ENCODE data around the gene SLC22A25. TPM values are rescaled to one million over a fixed set of nuclear protein-coding genes. Genes with fewer than 3 reads are reported as not detected.

Gene SLC22A25
- total RNA-seq, 1 donor from 2014 or later, result not detected

- intact Hi-C loops (cut with DNase I), result no loop called here
- TF ChIP-seq CTCF (IDR thresholded peaks at IDR 0.05), result no peak
- DNase-seq, result no peak
- no peak overlapping the region for H3K4me3 ChIP-seq
- H3K9me3 ChIP-seq, result no peaks in the 10 kb centered on the region
- no peak overlapping the region for H3K27ac ChIP-seq
- no peak for ATAC-seq
- H3K27me3 ChIP-seq (ENCODE audit: low read depth), result no peaks in the 10 kb centered on the region
- no peaks in the 10 kb centered on the region for H3K36me3 ChIP-seq
- H3K4me1 ChIP-seq, result no peaks in the 10 kb centered on the region
Measured at GRCh38 chr11:63277345-63277943, 34.0 kb upstream of the SLC22A25 start.

GRCh38 chr11:63274776-63275175 lies 31.4 kb upstream of the SLC22A25 start:
- ATAC-seq (no peak), DNase-seq (no peak)
- no peak overlapping the region for H3K27ac ChIP-seq
- H3K4me3 ChIP-seq, result no peak overlapping the region
- TF ChIP-seq CTCF (IDR thresholded peaks at IDR 0.05), result no peak
- H3K36me3 ChIP-seq, result no peaks in the 10 kb centered on the region
- H3K9me3 ChIP-seq, result no peaks in the 10 kb centered on the region
- intact Hi-C loops (cut with DNase I), result no loop called here
- H3K27me3 ChIP-seq (ENCODE audit: low read depth), result no peaks in the 10 kb centered on the region
- H3K4me1 ChIP-seq, result no peaks in the 10 kb centered on the region

GRCh38 chr11:63273685-63274084 lies 30.3 kb upstream of the SLC22A25 start:
- TF ChIP-seq CTCF (IDR thresholded peaks at IDR 0.05), result no peak
- Histone ChIP-seq H3K27me3 (ENCODE audit: low read depth) (no peaks in the 10 kb centered on the region), H3K4me3 (no peak overlapping the region), H3K27ac (no peak overlapping the region), H3K9me3 (no peaks in the 10 kb centered on the region), H3K36me3 (no peaks in the 10 kb centered on the region), H3K4me1 (no peaks in the 10 kb centered on the region)
- intact Hi-C loops (cut with DNase I), result no loop called here
- ATAC-seq (no peak), DNase-seq (no peak)

- H3K36me3 ChIP-seq, result no peaks in the 10 kb centered on the region
- intact Hi-C loops (cut with DNase I), result no loop called here
- ATAC-seq (peak; percentile 53 to 77), DNase-seq (no peak)
- H3K9me3 ChIP-seq, result no peaks in the 10 kb centered on the region
- no peak for TF ChIP-seq CTCF (IDR thresholded peaks at IDR 0.05)
- H3K27ac ChIP-seq, result no peak overlapping the region
- H3K27me3 ChIP-seq (ENCODE audit: low read depth), result no peaks in the 10 kb centered on the region
- H3K4me3 ChIP-seq, result no peak overlapping the region
- no peaks in the 10 kb centered on the region for H3K4me1 ChIP-seq
Measured at GRCh38 chr11:63262547-63262946, 19.1 kb upstream of the SLC22A25 start.

- ATAC-seq, result no peak
- intact Hi-C loops (cut with DNase I), result no loop called here
- Histone ChIP-seq H3K27me3 (ENCODE audit: low read depth) (no peaks in the 10 kb centered on the region), H3K4me3 (no peak overlapping the region), H3K4me1 (no peaks in the 10 kb centered on the region), H3K36me3 (no peaks in the 10 kb centered on the region), H3K27ac (no peak overlapping the region), H3K9me3 (no peaks in the 10 kb centered on the region)
- TF ChIP-seq CTCF (IDR thresholded peaks at IDR 0.05), result no peak
- no peak for DNase-seq
Measured at GRCh38 chr11:63251312-63251711, 7.9 kb upstream of the SLC22A25 start.
